B cell (primary cell): Measurements from ENCODE around the gene TENT4B.

ENCODE experiments used
- EZH2 ChIP-seq: IDR thresholded peaks from 2 replicates; pipeline ENCODE4 v1.6.1; 2012; ENCODE audit warnings: borderline replicate concordance, low read depth, mild to moderate bottlenecking, moderate library complexity, low read length; ENCODE audit not compliant: insufficient read depth, poor library complexity, severe bottlenecking
- TF ChIP-seq, protein P1 (sequence below): fragments of 200-600 bp; IDR thresholded peaks from one replicate; pipeline ENCODE4 v1.8.0; 2022; ENCODE audit warnings: antibody characterized with exemption, mild to moderate bottlenecking

GRCh38 chr16:50257876-50258275, 104.8 kb downstream of the TENT4B start:
- TF ChIP-seq, protein P1, sequence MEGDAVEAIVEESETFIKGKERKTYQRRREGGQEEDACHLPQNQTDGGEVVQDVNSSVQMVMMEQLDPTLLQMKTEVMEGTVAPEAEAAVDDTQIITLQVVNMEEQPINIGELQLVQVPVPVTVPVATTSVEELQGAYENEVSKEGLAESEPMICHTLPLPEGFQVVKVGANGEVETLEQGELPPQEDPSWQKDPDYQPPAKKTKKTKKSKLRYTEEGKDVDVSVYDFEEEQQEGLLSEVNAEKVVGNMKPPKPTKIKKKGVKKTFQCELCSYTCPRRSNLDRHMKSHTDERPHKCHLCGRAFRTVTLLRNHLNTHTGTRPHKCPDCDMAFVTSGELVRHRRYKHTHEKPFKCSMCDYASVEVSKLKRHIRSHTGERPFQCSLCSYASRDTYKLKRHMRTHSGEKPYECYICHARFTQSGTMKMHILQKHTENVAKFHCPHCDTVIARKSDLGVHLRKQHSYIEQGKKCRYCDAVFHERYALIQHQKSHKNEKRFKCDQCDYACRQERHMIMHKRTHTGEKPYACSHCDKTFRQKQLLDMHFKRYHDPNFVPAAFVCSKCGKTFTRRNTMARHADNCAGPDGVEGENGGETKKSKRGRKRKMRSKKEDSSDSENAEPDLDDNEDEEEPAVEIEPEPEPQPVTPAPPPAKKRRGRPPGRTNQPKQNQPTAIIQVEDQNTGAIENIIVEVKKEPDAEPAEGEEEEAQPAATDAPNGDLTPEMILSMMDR: no peak
- TF ChIP-seq EZH2: no peak
